Hepatocyte (in vitro differentiated cells): ENCODE measurements around the gene CWC27. TPM values are rescaled to one million over a fixed set of nuclear protein-coding genes. Genes with fewer than 3 reads are reported as not detected.

Experiments
- DNase-seq: peaks from one replicate; pipeline ENCODE4 v3.0.0-alpha.2; 2016; ENCODE audit warnings: low spot score
- H2AFZ ChIP-seq: fragments of 200-600 bp; sonication (generic); 2 replicates; pipeline ENCODE4 v1.6.0; 2016; ENCODE audit warnings: antibody characterized with exemption, mild to moderate bottlenecking
- H3K27ac ChIP-seq: fragments of 200-600 bp; sonication (generic); 2 replicates; pipeline ENCODE4 v1.5.1; 2016; ENCODE audit warnings: mild to moderate bottlenecking
- H3K27me3 ChIP-seq: fragments of 200-600 bp; sonication (generic); 2 replicates; pipeline ENCODE4 v1.6.1; 2016
- H3K36me3 ChIP-seq: fragments of 200-600 bp; sonication (generic); replicated peaks from 2 replicates; pipeline ENCODE4 v1.5.1; 2016; ENCODE audit warnings: low read depth; ENCODE audit not compliant: insufficient read depth
- H3K4me1 ChIP-seq: fragments of 200-600 bp; sonication (generic); 2 replicates; pipeline ENCODE4 v1.5.1; 2016; ENCODE audit warnings: mild to moderate bottlenecking, moderate library complexity; ENCODE audit not compliant: insufficient read depth
- H3K4me2 ChIP-seq: fragments of 200-600 bp; sonication (generic); 2 replicates; pipeline ENCODE4 v1.6.0; 2016
- H3K4me3 ChIP-seq: fragments of 200-600 bp; sonication (generic); 2 replicates; pipeline ENCODE4 v1.5.1; 2016; ENCODE audit warnings: mild to moderate bottlenecking
- H3K79me2 ChIP-seq: fragments of 200-600 bp; sonication (generic); 2 replicates; pipeline ENCODE4 v1.6.0; 2017; ENCODE audit warnings: mild to moderate bottlenecking
- H3K9me2 ChIP-seq: fragments of 200-600 bp; sonication (generic); replicated peaks from 2 replicates; pipeline ENCODE4 v1.6.0; 2017; ENCODE audit warnings: mild to moderate bottlenecking; ENCODE audit not compliant: insufficient read depth
- H3K9me3 ChIP-seq: fragments of 200-600 bp; sonication (generic); 2 replicates; pipeline ENCODE4 v1.5.1; 2016; ENCODE audit warnings: low read depth, mild to moderate bottlenecking
- H4K20me1 ChIP-seq: fragments of 200-600 bp; sonication (generic); 2 replicates; pipeline ENCODE4 v1.6.0; 2016; ENCODE audit warnings: mild to moderate bottlenecking; ENCODE audit not compliant: insufficient read depth, poor library complexity, severe bottlenecking
- CTCF ChIP-seq: fragments of 200-600 bp; sonication (generic); IDR thresholded peaks from 2 replicates; pipeline ENCODE4 v1.5.1; 2016; ENCODE audit warnings: antibody characterized with exemption, mild to moderate bottlenecking; ENCODE audit not compliant: poor library complexity
- EZH2 ChIP-seq: fragments of 200-600 bp; sonication (generic); IDR thresholded peaks from 2 replicates; pipeline ENCODE4 v1.6.1; 2016; ENCODE audit warnings: antibody characterized with exemption, mild to moderate bottlenecking, borderline replicate concordance
- EZH2phosphoT487 ChIP-seq: fragments of 200-600 bp; sonication (generic); IDR thresholded peaks from one replicate; pipeline ENCODE4 v1.6.1; 2018; ENCODE audit warnings: antibody characterized with exemption, mild to moderate bottlenecking, low read depth, moderate library complexity; ENCODE audit not compliant: unreplicated experiment, severe bottlenecking
- WGBS: methylation state at CpG from one replicate; pipeline ENCODE4 v1.1.6; 2016; ENCODE audit warnings: low lambda C conversion rate; ENCODE audit errors: missing lambda C conversion rate; 5-methylcytosine and 5-hydroxymethylcytosine counted together
- polyA plus RNA-seq: library from polyadenylated mRNA; unstranded; fragments of >200 nt; fragmentation: Nextera tagmentation; extraction: Ambion mirVana; gene quantifications from 2 replicates; pipeline ENCODE4 v1.2.1, GENCODE V29; 2016
- total RNA-seq: library from RNA; depleted of rRNA; stranded (reverse); fragments of >200 nt; gene quantifications from 2 replicates; pipeline ENCODE4 v1.2.3, GENCODE V29; 2014

CWC27 gene
- total and polyA plus RNA-seq, 2 experiments from 2014 or later: 15.8 to 32.5 TPM

- no peak for DNase-seq
- no peak overlapping the region for H3K27ac ChIP-seq
- no peak overlapping the region for H3K4me2 ChIP-seq
- H3K9me3 ChIP-seq: no peaks in the 10 kb centered on the region
- no peaks in the 10 kb centered on the region for H3K27me3 ChIP-seq
- H3K4me1 ChIP-seq: no peaks in the 10 kb centered on the region
- no peaks in the 10 kb centered on the region for H4K20me1 ChIP-seq
- no peaks in the 10 kb centered on the region for H3K36me3 ChIP-seq
- no peaks in the 10 kb centered on the region for H3K79me2 ChIP-seq
- H2AFZ ChIP-seq: no peak overlapping the region
- no peaks in the 10 kb centered on the region for H3K9me2 ChIP-seq
- H3K4me3 ChIP-seq: no peak overlapping the region
- 95% methylated on average over 4 of the region's 4 CpGs for WGBS
- no peak for TF ChIP-seq EZH2
- TF ChIP-seq CTCF: no peak
- TF ChIP-seq EZH2phosphoT487: no peak
Measured at GRCh38 chr5:64836786-64837185, 68.1 kb downstream of the CWC27 start.

GRCh38 chr5:64838376-64838775 lies 69.6 kb downstream of the CWC27 start:
- 77% methylated on average over 1 of the region's 1 CpG for whole genome bisulfite sequencing
- no peak overlapping the region for H3K4me3 ChIP-seq
- DNase-seq: no peak
- TF ChIP-seq EZH2phosphoT487 (no peak), CTCF (no peak), EZH2 (no peak)
- no peaks in the 10 kb centered on the region for H3K27me3 ChIP-seq
- no peaks in the 10 kb centered on the region for H3K36me3 ChIP-seq
- H3K9me2 ChIP-seq: no peaks in the 10 kb centered on the region
- H4K20me1 ChIP-seq: no peaks in the 10 kb centered on the region
- H3K27ac ChIP-seq: no peak overlapping the region
- H3K9me3 ChIP-seq: no peaks in the 10 kb centered on the region
- no peak overlapping the region for H3K4me2 ChIP-seq
- H3K4me1 ChIP-seq: no peaks in the 10 kb centered on the region
- H2AFZ ChIP-seq: no peak overlapping the region
- H3K79me2 ChIP-seq: no peaks in the 10 kb centered on the region

- no peak for TF ChIP-seq EZH2phosphoT487
- no peak for TF ChIP-seq EZH2
- no peak for TF ChIP-seq CTCF
- H3K36me3 ChIP-seq: no peaks in the 10 kb centered on the region
- no peak overlapping the region for H3K4me3 ChIP-seq
Measured at GRCh38 chr5:64838803-64839202, 70.1 kb downstream of the CWC27 start.

GRCh38 chr5:64839936-64840335 lies 71.2 kb downstream of the CWC27 start:
- DNase-seq: no peak
- H3K4me1 ChIP-seq: no peaks in the 10 kb centered on the region
- no peak overlapping the region for H2AFZ ChIP-seq
- no peaks in the 10 kb centered on the region for H3K79me2 ChIP-seq
- H3K4me2 ChIP-seq: no peak overlapping the region
- no peak for TF ChIP-seq EZH2phosphoT487
- no peak for TF ChIP-seq CTCF
- TF ChIP-seq EZH2: no peak
- H3K27me3 ChIP-seq: no peaks in the 10 kb centered on the region
- H3K9me2 ChIP-seq: no peaks in the 10 kb centered on the region
- no peak overlapping the region for H3K4me3 ChIP-seq
- H4K20me1 ChIP-seq: no peaks in the 10 kb centered on the region
- WGBS: 100% methylated on average over 1 of the region's 1 CpG
- no peaks in the 10 kb centered on the region for H3K9me3 ChIP-seq
- H3K36me3 ChIP-seq: no peaks in the 10 kb centered on the region
- H3K27ac ChIP-seq: no peak overlapping the region

More at GRCh38 chr5:64838803-64839202, 70.1 kb downstream of the CWC27 start:
- no peak overlapping the region for H3K27ac ChIP-seq
- no peaks in the 10 kb centered on the region for H3K27me3 ChIP-seq
- DNase-seq: no peak
- no peaks in the 10 kb centered on the region for H4K20me1 ChIP-seq
- H2AFZ ChIP-seq: no peak overlapping the region
- H3K4me2 ChIP-seq: no peak overlapping the region
- no peaks in the 10 kb centered on the region for H3K79me2 ChIP-seq
- no peaks in the 10 kb centered on the region for H3K4me1 ChIP-seq
- H3K9me2 ChIP-seq: no peaks in the 10 kb centered on the region
- no peaks in the 10 kb centered on the region for H3K9me3 ChIP-seq
